SK-N-MC (cell line): ENCODE results near the gene NHERF2.

Experiments used
- EZH2 ChIP-seq: fragments of 200-600 bp; sonication (generic); IDR thresholded peaks from one replicate; pipeline ENCODE4 v1.6.1; 2017; ENCODE audit warnings: antibody characterized with exemption
- FOXP2 ChIP-seq: optimal IDR thresholded peaks from 2 replicates; pipeline ENCODE3; 2011; ENCODE audit warnings: mild to moderate bottlenecking, moderate library complexity; ENCODE audit not compliant: insufficient read depth; ENCODE audit errors: extremely low read length, control extremely low read depth
- POLR2AphosphoS5 ChIP-seq: IDR thresholded peaks from 2 replicates; pipeline ENCODE4 v1.6.1; 2012; ENCODE audit warnings: mild to moderate bottlenecking, low read depth, low read length, borderline replicate concordance

GRCh38 chr16:2079311-2079800 lies 52.7 kb downstream of the NHERF2 start:
- TF ChIP-seq FOXP2 (no peak), POLR2AphosphoS5 (no peak), EZH2 (no peak)
